ENCODE measurements around the gene TEX19.

- TF ChIP-seq POLR2A (IDR thresholded peaks at IDR 0.05) (no peak), CTCF (IDR thresholded peaks at IDR 0.05) (no peak)
Observed at GRCh38 chr17:82374626-82375331, 15.7 kb downstream of the TEX19 start.
